SK-N-SH (cell line): Measurements from ENCODE around the gene OR8D1. TPM values are rescaled to one million over a fixed set of nuclear protein-coding genes. Genes with fewer than 3 reads are reported as not detected.

Experiments used
- CTCF ChIA-PET: fragments of 300-600, 350-600 bp; formaldehyde crosslinking; extraction: SDS; loops from one replicate; lab custom pipeline; 2021; lab: Yijun Ruan, JAX
- POLR2A ChIA-PET: fragments of 350-600 bp; sonication (Branson Sonifier 250); formaldehyde crosslinking; extraction: SDS; loops from one replicate; lab custom pipeline; 2020; ENCODE audit warnings: antibody characterized with exemption, inconsistent platforms; lab: Yijun Ruan, JAX
- DNase-seq: peaks from one replicate; pipeline ENCODE4 v3.0.0; 2012
- H2AFZ ChIP-seq: fragments of 200-600 bp; sonication (generic); 2 replicates; pipeline ENCODE4 v1.8.1; 2016; ENCODE audit warnings: antibody characterized with exemption, mild to moderate bottlenecking, low read depth
- H3F3A ChIP-seq: fragments of 200-600 bp; sonication (generic); replicated peaks from 2 replicates; pipeline ENCODE3; 2016; ENCODE audit warnings: antibody characterized with exemption, mild to moderate bottlenecking; ENCODE audit not compliant: insufficient read depth
- H3K27ac ChIP-seq, 2 experiments: fragments of 200-500 bp in 1 of 2; fragments of 200-600 bp in 1 of 2; sonication (Bioruptor generic) in 1 of 2; sonication (generic), shearing (Covaris generic) in 1 of 2; 2 replicates each; pipeline versions ENCODE4 v1.5.1 to v1.6.1; 2014 to 2016; ENCODE audit warnings: low read depth in 2 of 2, inconsistent platforms in 1 of 2, low read length in 1 of 2, mild to moderate bottlenecking in 1 of 2, mixed read lengths in 1 of 2
- H3K27me3 ChIP-seq: fragments of 200-600 bp; sonication (generic), shearing (Covaris generic); 2 replicates; pipeline ENCODE4 v1.6.1; 2016; ENCODE audit warnings: mixed run types; ENCODE audit not compliant: insufficient read depth
- H3K36me3 ChIP-seq, 2 experiments: fragments of 200-500 bp in 1 of 2; fragments of 200-600 bp in 1 of 2; sonication (Bioruptor generic) in 1 of 2; sonication (generic) in 1 of 2; replicated peaks in 1 of 2; 2 replicates each; pipeline versions ENCODE3 to v1.5.1; 2014 to 2016; ENCODE audit warnings: low read length in 1 of 2, mild to moderate bottlenecking in 1 of 2; ENCODE audit not compliant: insufficient read depth in 2 of 2, control insufficient read depth in 1 of 2
- H3K4me1 ChIP-seq, 2 experiments: fragments of 200-500 bp in 1 of 2; fragments of 200-600 bp in 1 of 2; sonication (Bioruptor generic) in 1 of 2; sonication (generic), shearing (Covaris generic) in 1 of 2; 2 replicates each; pipeline versions ENCODE4 v1.5.1 to v1.6.1; 2014 to 2016; ENCODE audit warnings: low read depth in 1 of 2, low read length in 1 of 2, mixed run types in 1 of 2; ENCODE audit not compliant: insufficient read depth in 2 of 2, control insufficient read depth in 1 of 2
- H3K4me2 ChIP-seq: fragments of 200-600 bp; sonication (generic), shearing (Covaris generic); 2 replicates; pipeline ENCODE4 v1.6.1; 2017; ENCODE audit warnings: mixed run types
- H3K4me3 ChIP-seq, 2 experiments: fragments of 200-500 bp in 1 of 2; fragments of 200-600 bp in 1 of 2; sonication (Bioruptor generic) in 1 of 2; sonication (generic), shearing (Covaris generic) in 1 of 2; 2 replicates each; pipeline versions ENCODE4 v1.5.1 to v1.8.1; 2014 to 2016; ENCODE audit warnings: low read depth in 2 of 2, inconsistent platforms in 1 of 2, low read length in 1 of 2, mild to moderate bottlenecking in 1 of 2, mixed read lengths in 1 of 2, moderate library complexity in 1 of 2
- H3K79me2 ChIP-seq: fragments of 200-600 bp; sonication (generic); 2 replicates; pipeline ENCODE4 v1.8.1; 2017; ENCODE audit warnings: mild to moderate bottlenecking; ENCODE audit not compliant: insufficient read depth
- H3K9ac ChIP-seq: fragments of 200-600 bp; sonication (generic); 2 replicates; pipeline ENCODE4 v1.6.1; 2017; ENCODE audit warnings: mixed run types
- H3K9me2 ChIP-seq: fragments of 200-600 bp; sonication (generic); 2 replicates; pipeline ENCODE4 v1.6.1; 2017; ENCODE audit warnings: mixed run types
- H3K9me3 ChIP-seq: fragments of 200-600 bp; sonication (generic); 2 replicates; pipeline ENCODE4 v1.6.1; 2017; ENCODE audit warnings: mixed run types, mild to moderate bottlenecking, moderate library complexity
- H4K20me1 ChIP-seq: fragments of 200-600 bp; sonication (generic); 2 replicates; pipeline ENCODE4 v1.6.1; 2017; ENCODE audit warnings: mild to moderate bottlenecking, mixed run types; ENCODE audit not compliant: insufficient read depth
- CHD2 ChIP-seq: fragments of 150-350 bp; IDR thresholded peaks from 2 replicates; pipeline ENCODE4 v1.6.1; 2018; ENCODE audit warnings: low read length; ENCODE audit not compliant: partially characterized antibody
- FOSL2 ChIP-seq: IDR thresholded peaks from 2 replicates; pipeline ENCODE4 v1.4.0; 2012; ENCODE audit warnings: low read depth, mild to moderate bottlenecking, moderate library complexity, borderline replicate concordance
- FOXJ3 ChIP-seq: sonication (generic); formaldehyde crosslinking; IDR thresholded peaks from 2 replicates; pipeline ENCODE4 v1.5.1; 2020; ENCODE audit warnings: mild to moderate bottlenecking, missing genetic modification reagents
- GABPA ChIP-seq: IDR thresholded peaks from 2 replicates; pipeline ENCODE4 v1.4.0; 2012; ENCODE audit warnings: low read depth, mild to moderate bottlenecking
- GATA2 ChIP-seq: sonication (generic); formaldehyde crosslinking; IDR thresholded peaks from 2 replicates; pipeline ENCODE4 v1.5.0; 2020; ENCODE audit warnings: mild to moderate bottlenecking, missing genetic modification reagents
- MXI1 ChIP-seq: IDR thresholded peaks from 2 replicates; pipeline ENCODE4 v1.6.1; 2012; ENCODE audit warnings: mild to moderate bottlenecking, low read depth, low read length, improper control_type of control experiment
- NFIC ChIP-seq: IDR thresholded peaks from 2 replicates; pipeline ENCODE4 v1.4.0; 2012; ENCODE audit warnings: borderline replicate concordance
- NRF1 ChIP-seq: IDR thresholded peaks from 2 replicates; pipeline ENCODE4 v1.6.1; 2012; ENCODE audit warnings: low read depth, mild to moderate bottlenecking, low read length
- RAD21 ChIP-seq: IDR thresholded peaks from 2 replicates; pipeline ENCODE4 v1.6.1; 2012; ENCODE audit warnings: mild to moderate bottlenecking, low read length
- RCOR1 ChIP-seq: fragments of 150-350 bp; IDR thresholded peaks from 2 replicates; pipeline ENCODE4 v1.6.1; 2017; ENCODE audit warnings: antibody characterized with exemption, low read length
- REST ChIP-seq: IDR thresholded peaks from 2 replicates; pipeline ENCODE4 v1.6.1; 2012; ENCODE audit warnings: mild to moderate bottlenecking, low read depth, low read length, moderate library complexity
- RFX5 ChIP-seq: IDR thresholded peaks from 2 replicates; pipeline ENCODE4 v1.6.1; 2012; ENCODE audit warnings: mild to moderate bottlenecking, improper control_type of control experiment, low read length
- SIN3A ChIP-seq: IDR thresholded peaks from 2 replicates; pipeline ENCODE4 v1.6.1; 2012; ENCODE audit warnings: low read depth, mild to moderate bottlenecking, low read length, moderate library complexity, borderline replicate concordance
- TAF1 ChIP-seq: IDR thresholded peaks from 2 replicates; pipeline ENCODE4 v1.6.1; 2012; ENCODE audit warnings: low read depth, mild to moderate bottlenecking, low read length, moderate library complexity, borderline replicate concordance
- TCF12 ChIP-seq: IDR thresholded peaks from 2 replicates; pipeline ENCODE4 v1.4.0; 2012
- YY1 ChIP-seq: IDR thresholded peaks from 2 replicates; pipeline ENCODE4 v1.4.0; 2012; ENCODE audit warnings: low read depth, mild to moderate bottlenecking
- polyA plus RNA-seq, 3 experiments: library from polyadenylated mRNA; depleted of rRNA; stranded (reverse); fragments of >200 nt; gene quantifications; 2 replicates each; pipeline ENCODE4 v1.2.3, GENCODE V29; 2012
- TF ChIP-seq, protein P1 (sequence below): IDR thresholded peaks from 2 replicates; pipeline ENCODE4; 2012
- TF ChIP-seq, protein P2 (sequence below): IDR thresholded peaks from 2 replicates; pipeline ENCODE4 v1.4.0; 2012; ENCODE audit warnings: low read depth, borderline replicate concordance

OR8D1 gene
- polyA plus RNA-seq, 1 of the 3 experiments (the other 2 are of a cell fraction), result not detected

GRCh38 chr11:124313131-124313530 lies 618 bp downstream of the OR8D1 start (continued):
- TF ChIP-seq REST (no peak), FOSL2 (no peak), CHD2 (no peak), TAF1 (no peak)

- Histone ChIP-seq H3K36me3 (no peaks in the 10 kb centered on the region), H3F3A (no peaks in the 10 kb centered on the region), H3K4me2 (no peak overlapping the region), H3K27ac (no peak overlapping the region), H3K9me2 (no peaks in the 10 kb centered on the region), H3K9me3 (no peaks in the 10 kb centered on the region), H2AFZ (no peak overlapping the region), H3K79me2 (no peaks in the 10 kb centered on the region), H3K9ac (no peak overlapping the region), H3K27me3 (no peaks in the 10 kb centered on the region; the same call in 1 of the 2 replicates), H4K20me1 (0 out of 2 replicates have a peak, but pooled peaks cover 3% of the 10 kb centered on the region), H3K4me1 (no peaks in the 10 kb centered on the region), H3K4me3 (no peak overlapping the region)
- ChIA-PET POLR2A (no interaction called here), CTCF (no interaction called here)
- DNase-seq, result no peak
- TF ChIP-seq CHD2 (no peak), GATA2 (no peak), NRF1 (no peak), SIN3A (no peak), RAD21 (no peak), TCF12 (no peak), RCOR1 (no peak), REST (no peak), RFX5 (no peak), GABPA (no peak), YY1 (no peak), NFIC (no peak), MXI1 (no peak), FOXJ3 (CRISPR knock-in tag) (no peak)
- TF ChIP-seq, protein P1, sequence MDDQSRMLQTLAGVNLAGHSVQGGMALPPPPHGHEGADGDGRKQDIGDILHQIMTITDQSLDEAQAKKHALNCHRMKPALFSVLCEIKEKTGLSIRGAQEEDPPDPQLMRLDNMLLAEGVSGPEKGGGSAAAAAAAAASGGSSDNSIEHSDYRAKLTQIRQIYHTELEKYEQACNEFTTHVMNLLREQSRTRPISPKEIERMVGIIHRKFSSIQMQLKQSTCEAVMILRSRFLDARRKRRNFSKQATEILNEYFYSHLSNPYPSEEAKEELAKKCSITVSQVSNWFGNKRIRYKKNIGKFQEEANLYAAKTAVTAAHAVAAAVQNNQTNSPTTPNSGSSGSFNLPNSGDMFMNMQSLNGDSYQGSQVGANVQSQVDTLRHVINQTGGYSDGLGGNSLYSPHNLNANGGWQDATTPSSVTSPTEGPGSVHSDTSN, result no peak
- TF ChIP-seq, protein P2, sequence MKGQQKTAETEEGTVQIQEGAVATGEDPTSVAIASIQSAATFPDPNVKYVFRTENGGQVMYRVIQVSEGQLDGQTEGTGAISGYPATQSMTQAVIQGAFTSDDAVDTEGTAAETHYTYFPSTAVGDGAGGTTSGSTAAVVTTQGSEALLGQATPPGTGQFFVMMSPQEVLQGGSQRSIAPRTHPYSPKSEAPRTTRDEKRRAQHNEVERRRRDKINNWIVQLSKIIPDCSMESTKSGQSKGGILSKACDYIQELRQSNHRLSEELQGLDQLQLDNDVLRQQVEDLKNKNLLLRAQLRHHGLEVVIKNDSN, result no peak
Observed at GRCh38 chr11:124311670-124312069, 2.1 kb downstream of the OR8D1 start.
